Retinal pigment epithelial cell (primary cell): Measurements from ENCODE around the gene SPRR1B.
"Not testable (repeated sequence)": the region's sequence is repeated elsewhere in the genome, so short reads cannot be mapped to it uniquely, and the experiment has no call there.

Experiments
- DNase-seq: peaks from one replicate; pipeline ENCODE4 v3.0.0-alpha.2; 2010; ENCODE audit warnings: low read depth
- H3K4me3 ChIP-seq: 2 replicates; pipeline ENCODE4 v1.5.1; 2011; ENCODE audit warnings: mild to moderate bottlenecking, low read length, control low read depth, moderate library complexity
- CTCF ChIP-seq: conservative IDR thresholded peaks from 2 replicates; pipeline ENCODE4 v1.5.1; 2011; ENCODE audit warnings: low read depth, low read length, control low read depth, inconsistent platforms

Gene SPRR1B

GRCh38 chr1:152996633-152997400 lies 34.2 kb upstream of the SPRR1B start:
- no peak for DNase-seq

GRCh38 chr1:152997901-152998300 lies 33.1 kb upstream of the SPRR1B start:
- TF ChIP-seq CTCF, result no peak
- H3K4me3 ChIP-seq, result no peak overlapping the region
- no peak for DNase-seq

More at GRCh38 chr1:152996633-152997400, 34.2 kb upstream of the SPRR1B start:
- no peak for TF ChIP-seq CTCF
- no peak overlapping the region for H3K4me3 ChIP-seq

- no peak overlapping the region for H3K4me3 ChIP-seq
- no peak for TF ChIP-seq CTCF
- DNase-seq, result no peak
Observed at GRCh38 chr1:152998476-152998875, 32.5 kb upstream of the SPRR1B start.

GRCh38 chr1:152999818-153000217 lies 31.2 kb upstream of the SPRR1B start:
- TF ChIP-seq CTCF, result no peak
- no peak overlapping the region for H3K4me3 ChIP-seq
- no peak for DNase-seq

- no peak overlapping the region for H3K4me3 ChIP-seq
- no peak for DNase-seq
- no peak for TF ChIP-seq CTCF
Observed at GRCh38 chr1:153000294-153000693, 30.7 kb upstream of the SPRR1B start.

GRCh38 chr1:153001382-153001781 lies 29.6 kb upstream of the SPRR1B start, which contains the start of gene SPRR3:
TSS of gene SPRR3 (plus strand) at chr1:153001749. CDS start at chr1:153003021, 1,272 bp downstream.
- TF ChIP-seq CTCF, result no peak
- no peak within 1 kb of the TSS for H3K4me3 ChIP-seq
- no peak for DNase-seq

GRCh38 chr1:153011235-153011758 lies 19.7 kb upstream of the SPRR1B start:
- DNase-seq, H3K4me3 ChIP-seq: not testable (repeated sequence)

- H3K4me3 ChIP-seq, DNase-seq: not testable (repeated sequence)
Observed at GRCh38 chr1:153021829-153022228, 9.2 kb upstream of the SPRR1B start.

- H3K4me3 ChIP-seq, DNase-seq: not testable (repeated sequence)
Observed at GRCh38 chr1:153022340-153022739, 8.7 kb upstream of the SPRR1B start.
